A673 (cell line): ENCODE results near the gene SUPT3H.

Source experiments
- CTCF ChIP-seq: fragments of 300-800, 200-600 bp; sonication (generic); conservative IDR thresholded peaks from 2 replicates; pipeline ENCODE4 v1.5.1; 2017; ENCODE audit warnings: low read depth, mild to moderate bottlenecking, antibody characterized with exemption, low read length, moderate library complexity, mixed read lengths
- EZH2 ChIP-seq: fragments of 200-600 bp; sonication (generic); IDR thresholded peaks from 2 replicates; pipeline ENCODE4 v1.6.1; 2017; ENCODE audit warnings: borderline replicate concordance, low read depth, mild to moderate bottlenecking, mixed read lengths, antibody characterized with exemption, low read length; ENCODE audit not compliant: poor library complexity, severe bottlenecking

- TF ChIP-seq CTCF (no peak), EZH2 (no peak)
Measured at GRCh38 chr6:45398075-45398813, 20.5 kb upstream of the SUPT3H start.
